HCT116 (cell line): ENCODE measurements around the gene RPTOR. TPM values are rescaled to one million over a fixed set of nuclear protein-coding genes. Genes with fewer than 3 reads are reported as not detected.

Source experiments
- ATAC-seq: fragments of 200-7000 bp; cut with Tn5 transposase; 2 replicates; pipeline ENCODE4 v1.9.1; 2020; ENCODE audit warnings: mild to moderate bottlenecking, moderate library complexity
- BruUV-seq: library from RNA; stranded (reverse); fragments of 400-500 nt; replicated peaks from 2 replicates; lab custom pipeline; 2021; lab: Mats Ljungman, UMichigan
- CTCF ChIA-PET: fragments of 300-600 bp; sonication (Branson Sonifier 250); formaldehyde crosslinking; loops from one replicate; lab custom pipeline; 2021; ENCODE audit warnings: antibody characterized with exemption; lab: Charles Lee
- POLR2A ChIA-PET: fragments of 300-600, 350-600 bp; sonication (Branson Sonifier 250); formaldehyde crosslinking; loops from one replicate; lab custom pipeline; 2021; ENCODE audit warnings: antibody characterized with exemption; lab: Charles Lee
- RAD21 ChIA-PET, 2 experiments: fragments of 300-600 bp; sonication (Branson Sonifier 250); formaldehyde crosslinking; loops; one replicate each; lab custom pipeline; 2023; ENCODE audit warnings: low total read pairs in 2 of 2; ENCODE audit not compliant: uncharacterized antibody in 2 of 2, unreplicated experiment in 2 of 2, low non-redundant PET in 1 of 2; lab: Charles Lee
- DNase-seq: peaks from one replicate; pipeline ENCODE4 v3.0.0-alpha.2; 2010; ENCODE audit warnings: low read depth, low spot score
- H2AFZ ChIP-seq: fragments of 200-600 bp; shearing (Covaris generic), sonication (generic); 2 replicates; pipeline ENCODE4 v1.6.1; 2017; ENCODE audit warnings: low read depth, mixed run types, mixed read lengths, antibody characterized with exemption, low read length; ENCODE audit not compliant: poor library complexity, severe bottlenecking
- H3K27ac ChIP-seq: 2 replicates; pipeline ENCODE4 v1.5.1; 2012; ENCODE audit warnings: low read depth, low read length
- H3K27me3 ChIP-seq: fragments of 200-600 bp; sonication (generic); 2 replicates; pipeline ENCODE4 v1.6.1; 2016; ENCODE audit warnings: mixed run types, low read length, mixed read lengths; ENCODE audit not compliant: insufficient read depth
- H3K36me3 ChIP-seq, 2 experiments: fragments of 200-500 bp in 1 of 2; fragments of 200-600 bp in 1 of 2; sonication (Bioruptor generic) in 1 of 2; sonication (generic) in 1 of 2; 2 replicates each; pipeline versions ENCODE4 v1.5.1 to v1.6.1; 2014 to 2016; ENCODE audit warnings: low read length in 2 of 2, inconsistent platforms in 1 of 2, mixed read lengths in 1 of 2, mixed run types in 1 of 2; ENCODE audit not compliant: insufficient read depth in 2 of 2, control insufficient read depth in 1 of 2
- H3K4me1 ChIP-seq, 2 experiments: fragments of 200-600 bp in 1 of 2; sonication (generic) in 1 of 2; 2 replicates each; pipeline versions ENCODE4 v1.5.1 to v1.6.1; 2012 to 2017; ENCODE audit warnings: low read length in 2 of 2, inconsistent platforms in 1 of 2, mild to moderate bottlenecking in 1 of 2, mixed read lengths in 1 of 2, mixed run types in 1 of 2, moderate library complexity in 1 of 2; ENCODE audit not compliant: insufficient read depth in 2 of 2, control insufficient read depth in 1 of 2
- H3K4me2 ChIP-seq: fragments of 200-600 bp; sonication (generic); 2 replicates; pipeline ENCODE4 v1.6.1; 2017; ENCODE audit warnings: mixed run types, low read length, mixed read lengths
- H3K4me3 ChIP-seq, 2 experiments: fragments of 200-600 bp in 1 of 2; sonication (generic) in 1 of 2; replicated peaks in 1 of 2; 2 replicates each; pipeline ENCODE4 v1.5.1; 2011 to 2016; ENCODE audit warnings: low read length in 2 of 2, control low read depth in 1 of 2, low read depth in 1 of 2, mild to moderate bottlenecking in 1 of 2, mixed read lengths in 1 of 2, mixed run types in 1 of 2
- H3K79me2 ChIP-seq: fragments of 200-600 bp; sonication (generic); 2 replicates; pipeline ENCODE4 v1.6.1; 2017; ENCODE audit warnings: mild to moderate bottlenecking, mixed run types, low read length, moderate library complexity, mixed read lengths; ENCODE audit not compliant: insufficient read depth
- H3K9ac ChIP-seq: fragments of 200-600 bp; sonication (generic); 2 replicates; pipeline ENCODE4 v1.6.1; 2016; ENCODE audit warnings: low read length, mixed read lengths
- H3K9me2 ChIP-seq: fragments of 200-600 bp; sonication (generic), shearing (Covaris generic); 2 replicates; pipeline ENCODE4 v1.6.1; 2017; ENCODE audit warnings: mixed run types, mild to moderate bottlenecking, moderate library complexity; ENCODE audit not compliant: insufficient read depth
- H3K9me3 ChIP-seq, 2 experiments: fragments of 200-500 bp in 1 of 2; fragments of 200-600 bp in 1 of 2; sonication (Bioruptor generic) in 1 of 2; sonication (generic) in 1 of 2; 2 replicates each; pipeline ENCODE4 v1.6.1; 2014 to 2017; ENCODE audit warnings: low read length in 2 of 2, mixed read lengths in 2 of 2, inconsistent platforms in 1 of 2, low read depth in 1 of 2, mild to moderate bottlenecking in 1 of 2, mixed run types in 1 of 2, moderate library complexity in 1 of 2; ENCODE audit not compliant: control insufficient read depth in 1 of 2, insufficient read depth in 1 of 2
- H4K20me1 ChIP-seq: fragments of 200-600 bp; sonication (generic), shearing (Covaris generic); 2 replicates; pipeline ENCODE4 v1.6.1; 2017; ENCODE audit warnings: mixed run types, mild to moderate bottlenecking, moderate library complexity; ENCODE audit not compliant: insufficient read depth
- CEBPB ChIP-seq: IDR thresholded peaks from 2 replicates; pipeline ENCODE4 v1.6.1; 2012; ENCODE audit warnings: low read depth
- EGR1 ChIP-seq: IDR thresholded peaks from 2 replicates; pipeline ENCODE4 v1.6.1; 2012; ENCODE audit warnings: low read depth
- ELF1 ChIP-seq: IDR thresholded peaks from 2 replicates; pipeline ENCODE4 v1.6.1; 2012; ENCODE audit warnings: low read depth, borderline replicate concordance
- EZH2 ChIP-seq: fragments of 200-600 bp; sonication (generic); IDR thresholded peaks from 2 replicates; pipeline ENCODE4 v1.6.1; 2017; ENCODE audit warnings: antibody characterized with exemption, mixed run types
- EZH2phosphoT487 ChIP-seq: fragments of 200-600 bp; IDR thresholded peaks from 2 replicates; pipeline ENCODE4 v1.6.1; 2018; ENCODE audit warnings: antibody characterized with exemption, borderline replicate concordance
- JUND ChIP-seq: IDR thresholded peaks from 2 replicates; pipeline ENCODE4 v1.6.1; 2012
- POLR2A ChIP-seq: IDR thresholded peaks from 2 replicates; pipeline ENCODE4 v1.7.0; 2011; ENCODE audit warnings: borderline replicate concordance; ENCODE audit not compliant: insufficient read depth, insufficient read length; ENCODE audit errors: extremely low read depth
- RAD21 ChIP-seq: IDR thresholded peaks from 2 replicates; pipeline ENCODE4 v1.6.1; 2012; ENCODE audit warnings: low read depth, mild to moderate bottlenecking
- SP1 ChIP-seq: IDR thresholded peaks from 2 replicates; pipeline ENCODE4 v1.6.1; 2012; ENCODE audit warnings: low read depth
- TCF7L2 ChIP-seq: IDR thresholded peaks from 2 replicates; pipeline ENCODE4 v1.7.0; 2011; ENCODE audit warnings: borderline replicate concordance, inconsistent platforms; ENCODE audit not compliant: insufficient read depth, insufficient read length; ENCODE audit errors: extremely low read depth
- YY1 ChIP-seq: IDR thresholded peaks from 2 replicates; pipeline ENCODE4 v1.6.1; 2011; ENCODE audit warnings: low read length, low read depth, moderate library complexity, mild to moderate bottlenecking; ENCODE audit not compliant: insufficient replicate concordance; ENCODE audit errors: extremely low read depth
- intact Hi-C: fragments of 100-400 bp; cut with micrococcal nuclease; formaldehyde crosslinking; loops from 2 replicates; pipeline ENCODE4 v1.10.0; 2022
- total RNA-seq: library from RNA; stranded (reverse); gene quantifications from one replicate; pipeline ENCODE4 v1.2.1, GENCODE V29; 2021; ENCODE audit not compliant: unreplicated experiment
- TF ChIP-seq, protein P1 (sequence below), 3 experiments: fragments of 200-600 bp in 1 of 3; sonication (generic) in 1 of 3; IDR thresholded peaks in 2 of 3; conservative IDR thresholded peaks in 1 of 3; 2 replicates each; pipeline ENCODE4 v1.5.1; 2012 to 2017; ENCODE audit warnings: low read depth in 2 of 3, low read length in 2 of 3, antibody characterized with exemption in 1 of 3, borderline replicate concordance in 1 of 3, control low read depth in 1 of 3, mild to moderate bottlenecking in 1 of 3, mixed read lengths in 1 of 3, mixed run types in 1 of 3, moderate library complexity in 1 of 3; ENCODE audit not compliant: insufficient read depth in 1 of 3
- TF ChIP-seq, protein P2 (sequence below): IDR thresholded peaks from 2 replicates; pipeline ENCODE4 v1.6.1; 2011; ENCODE audit warnings: mild to moderate bottlenecking, low read length, moderate library complexity; ENCODE audit not compliant: insufficient replicate concordance; ENCODE audit errors: extremely low read depth

Gene RPTOR
- total RNA-seq, 1 experiment from 2014 or later = 69.5 TPM

DNA sequence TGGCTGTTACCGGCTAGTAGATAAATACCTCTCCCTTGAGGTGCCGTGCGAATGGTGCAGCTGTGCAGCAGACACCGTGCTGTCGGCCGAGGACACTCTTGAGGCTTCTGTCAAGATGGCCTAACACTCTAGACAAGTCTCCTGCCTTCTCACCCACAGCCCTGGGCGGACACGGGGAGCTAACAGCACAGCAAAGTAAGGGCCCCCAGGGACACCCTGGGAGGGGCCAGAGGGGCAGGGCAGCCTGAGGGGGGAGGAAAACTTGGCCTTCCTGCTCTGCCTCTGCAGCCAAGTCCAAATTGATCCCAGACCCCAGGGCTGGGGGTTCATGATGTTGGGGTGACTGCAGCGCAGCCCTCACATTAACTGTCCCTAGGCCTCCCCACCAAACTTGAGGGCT lies 210.2 kb downstream of the RPTOR start:
- Histone ChIP-seq H3K9me3 (no peaks in the 10 kb centered on the region), H3K79me2 (0 out of 2 replicates have a peak, but pooled peaks cover 4% of the 10 kb centered on the region), H3K36me3 (peaks cover 2 to 16% of the 10 kb centered on the region in 2 experiments; a peak in 2 of 4 replicates), H3K27ac (no peak overlapping the region), H4K20me1 (no peaks in the 10 kb centered on the region), H3K9ac (no peak overlapping the region), H3K27me3 (no peaks in the 10 kb centered on the region)
- BruUV-seq = TSS peak; percentile 13
- intact Hi-C loops = no loop called here
- no peak for ATAC-seq
- POLR2A ChIA-PET = no interaction called here
- CTCF ChIA-PET = interaction anchor here (1.1 to 1.3 kb wide), 2 partner anchors 105 to 145 kb away, joined by 3 read pairs; no protein-coding TSS in a partner anchor
- TF ChIP-seq RAD21 (no peak), SP1 (no peak), YY1 (no peak), JUND (no peak)
- TF ChIP-seq, all 23 proteins: peak for 0
- no peak overlapping the region for H3K4me3 ChIP-seq
- H3K4me2 ChIP-seq = no peak overlapping the region
- H3K9me2 ChIP-seq = no peaks in the 10 kb centered on the region
- RAD21 ChIA-PET = no interaction called here
- H3K4me1 ChIP-seq = peaks cover 8 to 14% of the 10 kb centered on the region in 2 experiments
- no peak overlapping the region for H2AFZ ChIP-seq
- DNase-seq = no peak

DNA sequence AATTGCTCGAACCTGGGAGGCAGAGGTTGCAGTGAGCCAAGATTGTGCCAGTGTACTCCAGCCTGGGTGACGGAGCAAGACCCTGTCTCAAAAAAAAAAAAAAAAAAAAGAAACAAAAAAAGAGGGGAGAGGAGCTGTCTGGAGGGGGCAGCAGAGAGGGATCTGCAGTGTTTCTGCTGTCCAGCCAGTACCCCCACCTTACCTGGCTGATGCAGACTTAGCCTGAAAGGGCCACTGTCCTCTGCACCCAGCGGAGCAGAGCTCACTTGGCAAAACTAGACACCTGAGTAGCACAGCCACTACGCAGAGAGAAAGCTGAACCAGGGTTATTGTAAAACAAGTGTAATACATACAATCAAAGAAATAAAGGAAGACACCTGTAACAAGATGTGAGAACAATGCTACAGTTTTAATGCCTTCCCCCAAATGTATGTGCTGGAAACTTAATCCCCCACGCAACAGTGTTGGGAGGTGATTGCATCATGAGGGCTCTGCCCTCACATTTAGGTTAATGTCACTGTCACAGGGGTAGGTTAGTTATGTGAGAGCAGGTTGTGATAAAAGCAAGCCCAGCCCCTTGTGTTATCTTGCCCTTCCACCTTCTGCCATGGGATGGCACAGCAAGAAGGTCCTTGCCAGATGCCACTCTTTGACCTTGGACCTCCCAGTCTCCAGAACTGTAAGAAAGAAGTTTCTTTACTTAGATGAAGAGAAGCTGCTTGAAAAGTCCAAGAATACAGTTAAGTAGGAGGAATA lies 211.2 kb downstream of the RPTOR start:
- Histone ChIP-seq H3K9me2 (no peaks in the 10 kb centered on the region), H3K9ac (no peak overlapping the region)
- TF ChIP-seq, protein P1, sequence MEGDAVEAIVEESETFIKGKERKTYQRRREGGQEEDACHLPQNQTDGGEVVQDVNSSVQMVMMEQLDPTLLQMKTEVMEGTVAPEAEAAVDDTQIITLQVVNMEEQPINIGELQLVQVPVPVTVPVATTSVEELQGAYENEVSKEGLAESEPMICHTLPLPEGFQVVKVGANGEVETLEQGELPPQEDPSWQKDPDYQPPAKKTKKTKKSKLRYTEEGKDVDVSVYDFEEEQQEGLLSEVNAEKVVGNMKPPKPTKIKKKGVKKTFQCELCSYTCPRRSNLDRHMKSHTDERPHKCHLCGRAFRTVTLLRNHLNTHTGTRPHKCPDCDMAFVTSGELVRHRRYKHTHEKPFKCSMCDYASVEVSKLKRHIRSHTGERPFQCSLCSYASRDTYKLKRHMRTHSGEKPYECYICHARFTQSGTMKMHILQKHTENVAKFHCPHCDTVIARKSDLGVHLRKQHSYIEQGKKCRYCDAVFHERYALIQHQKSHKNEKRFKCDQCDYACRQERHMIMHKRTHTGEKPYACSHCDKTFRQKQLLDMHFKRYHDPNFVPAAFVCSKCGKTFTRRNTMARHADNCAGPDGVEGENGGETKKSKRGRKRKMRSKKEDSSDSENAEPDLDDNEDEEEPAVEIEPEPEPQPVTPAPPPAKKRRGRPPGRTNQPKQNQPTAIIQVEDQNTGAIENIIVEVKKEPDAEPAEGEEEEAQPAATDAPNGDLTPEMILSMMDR (IDR thresholded peaks at IDR 0.05 in 2 of 3, conservative IDR thresholded peaks at IDR 0.05 in 1 of 3; ENCODE audit: borderline replicate concordance in 1 of 3, insufficient read depth in 1 of 3, low read depth in 2 of 3, low read length in 2 of 3) = peak; percentile 22 to 51 (median 42); a peak in 5 of 6 replicates
- no peak for TF ChIP-seq EZH2
- no peak for TF ChIP-seq POLR2A
- no peak for TF ChIP-seq CEBPB
- TF ChIP-seq EZH2phosphoT487 = no peak
- TF ChIP-seq ELF1 = no peak
- TF ChIP-seq RAD21 = peak; percentile 38; the same call in 1 of the 2 replicates
- TF ChIP-seq, protein P2, sequence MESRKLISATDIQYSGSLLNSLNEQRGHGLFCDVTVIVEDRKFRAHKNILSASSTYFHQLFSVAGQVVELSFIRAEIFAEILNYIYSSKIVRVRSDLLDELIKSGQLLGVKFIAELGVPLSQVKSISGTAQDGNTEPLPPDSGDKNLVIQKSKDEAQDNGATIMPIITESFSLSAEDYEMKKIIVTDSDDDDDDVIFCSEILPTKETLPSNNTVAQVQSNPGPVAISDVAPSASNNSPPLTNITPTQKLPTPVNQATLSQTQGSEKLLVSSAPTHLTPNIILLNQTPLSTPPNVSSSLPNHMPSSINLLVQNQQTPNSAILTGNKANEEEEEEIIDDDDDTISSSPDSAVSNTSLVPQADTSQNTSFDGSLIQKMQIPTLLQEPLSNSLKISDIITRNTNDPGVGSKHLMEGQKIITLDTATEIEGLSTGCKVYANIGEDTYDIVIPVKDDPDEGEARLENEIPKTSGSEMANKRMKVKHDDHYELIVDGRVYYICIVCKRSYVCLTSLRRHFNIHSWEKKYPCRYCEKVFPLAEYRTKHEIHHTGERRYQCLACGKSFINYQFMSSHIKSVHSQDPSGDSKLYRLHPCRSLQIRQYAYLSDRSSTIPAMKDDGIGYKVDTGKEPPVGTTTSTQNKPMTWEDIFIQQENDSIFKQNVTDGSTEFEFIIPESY = no peak
- TF ChIP-seq SP1 = no peak
- no peak for TF ChIP-seq EGR1
- no peak for TF ChIP-seq TCF7L2
- TF ChIP-seq, all 23 proteins: peak for 2
- Histone ChIP-seq H4K20me1 (no peaks in the 10 kb centered on the region), H3K27ac (no peak overlapping the region), H2AFZ (no peak overlapping the region), H3K4me3 (no peak overlapping the region), H3K4me2 (no peak overlapping the region), H3K27me3 (no peaks in the 10 kb centered on the region), H3K36me3 (peaks cover 2 to 16% of the 10 kb centered on the region in 2 experiments; a peak in 2 of 4 replicates), H3K9me3 (no peaks in the 10 kb centered on the region), H3K79me2 (0 out of 2 replicates have a peak, but pooled peaks cover 4% of the 10 kb centered on the region), H3K4me1 (peaks cover 15 to 23% of the 10 kb centered on the region in 2 experiments)
- BruUV-seq = no TSS peak
- ATAC-seq = peak; percentile 60
- no peak for DNase-seq
- intact Hi-C loops = no loop called here
- POLR2A ChIA-PET = interaction anchor here (0.7 kb wide), 1 partner anchor 43 kb away, joined by 4 read pairs; no protein-coding TSS in a partner anchor
- CTCF ChIA-PET = interaction anchor here (0.7 to 1.3 kb wide), 3 partner anchors 106 to 214 kb away, joined by 3 read pairs; no protein-coding TSS in a partner anchor
- RAD21 ChIA-PET = no interaction called here
